ENCODE results near the gene SUMO2. TPM values are rescaled to one million over a fixed set of nuclear protein-coding genes. Genes with fewer than 3 reads are reported as not detected.

SUMO2 gene
- polyA plus RNA-seq, 1 donor (not counting 4 experiments of a cell fraction or from before 2014, with no cell fraction given), result 393 TPM

GRCh38 chr17:75181608-75182318, 996 bp downstream of the SUMO2 start:
- peaks cover 12% of the 10 kb centered on the region for H4K20me1 ChIP-seq (ENCODE audit: control insufficient read depth, extremely low read depth, insufficient read depth, low read length)
- DNase-seq (ENCODE audit: low read depth, low spot score) (no peak), FAIRE-seq (no peak)
- peak overlapping the region; percentile 70 to 95 (median 88) for H3K4me3 ChIP-seq (ENCODE audit: control insufficient read depth in 2 of 3, extremely low read depth in 1 of 3, insufficient read depth in 2 of 3, low read depth in 1 of 3, low read length in 3 of 3)
- H3K79me2 ChIP-seq (ENCODE audit: control insufficient read depth, insufficient read depth, low read length), result peaks cover 57% of the 10 kb centered on the region
- H3K27me3 ChIP-seq (ENCODE audit: control insufficient read depth, extremely low read depth, insufficient read depth, low read length), result no peaks in the 10 kb centered on the region
- dilution Hi-C loops (cut with MboI; ENCODE audit: extremely low pct_ligation_motif_present, low sequenced_read_pairs), result no loop called here
- H3K4me2 ChIP-seq (ENCODE audit: control insufficient read depth, extremely low read depth, insufficient read depth, low read depth, low read length), result peak overlapping the region; percentile 97
- H3K9me3 ChIP-seq (ENCODE audit: control insufficient read depth, low read depth, low read length), result no peaks in the 10 kb centered on the region
- peak overlapping the region; percentile 87 for H3K9ac ChIP-seq (ENCODE audit: control insufficient read depth, extremely low read depth, insufficient read depth, low read length)
- H2AFZ ChIP-seq (ENCODE audit: control insufficient read depth, low read length), result no peak overlapping the region
- TF ChIP-seq EZH2 (IDR thresholded peaks at IDR 0.05; ENCODE audit: low read length) (no peak), CTCF (optimal IDR thresholded peaks at IDR 0.05 in 1 of 3, IDR thresholded peaks at IDR 0.05 in 1 of 3, conservative IDR thresholded peaks at IDR 0.05 in 1 of 3; ENCODE audit: extremely low read depth in 1 of 3, insufficient read depth in 2 of 3, low read length in 3 of 3) (no peak)
- peaks cover 5 to 10% of the 10 kb centered on the region in 2 experiments for H3K36me3 ChIP-seq (ENCODE audit: control insufficient read depth in 2 of 2, extremely low read depth in 1 of 2, insufficient read depth in 2 of 2, low read length in 2 of 2)
- H3K27ac ChIP-seq (ENCODE audit: control insufficient read depth, insufficient read depth, low read length), result peak overlapping the region; percentile 85
- peaks cover 2% of the 10 kb centered on the region for H3K4me1 ChIP-seq (ENCODE audit: control insufficient read depth, extremely low read depth, insufficient read depth, low read length)
- H3K9me1 ChIP-seq (ENCODE audit: control insufficient read depth, extremely low read depth, insufficient read depth, low read length), result no peaks in the 10 kb centered on the region

DNA sequence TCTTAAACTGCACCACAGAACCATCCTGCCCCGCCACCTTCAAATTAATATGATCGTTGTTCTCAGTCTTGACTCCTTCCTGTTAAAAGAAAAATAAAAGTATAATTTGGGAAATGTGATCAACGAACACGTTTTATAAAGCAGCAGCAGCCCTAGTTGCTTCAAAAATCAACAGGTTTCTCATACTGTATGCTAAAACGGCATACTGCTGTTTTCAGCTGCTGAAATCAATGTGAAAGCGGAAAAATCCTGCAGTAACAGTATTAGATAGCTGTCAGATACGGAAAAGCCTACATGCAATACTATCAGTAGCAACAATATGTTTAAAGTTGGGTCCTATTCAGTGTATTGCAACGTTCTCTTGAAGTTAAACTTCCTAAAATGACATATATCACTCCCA, 1.6 kb downstream of the SUMO2 start:
- DNase-seq (ENCODE audit: low read depth, low spot score) (no peak), FAIRE-seq (no peak)
- H3K4me3 ChIP-seq (ENCODE audit: control insufficient read depth in 2 of 3, extremely low read depth in 1 of 3, insufficient read depth in 2 of 3, low read depth in 1 of 3, low read length in 3 of 3), result peak overlapping the region; percentile 70 to 95 (median 88)
- no peaks in the 10 kb centered on the region for H3K9me3 ChIP-seq (ENCODE audit: control insufficient read depth, low read depth, low read length)
- H3K27me3 ChIP-seq (ENCODE audit: control insufficient read depth, extremely low read depth, insufficient read depth, low read length), result no peaks in the 10 kb centered on the region
- peaks cover 63% of the 10 kb centered on the region for H3K79me2 ChIP-seq (ENCODE audit: control insufficient read depth, insufficient read depth, low read length)
- no peak for TF ChIP-seq EZH2 (IDR thresholded peaks at IDR 0.05; ENCODE audit: low read length)
- TF ChIP-seq CTCF (optimal IDR thresholded peaks at IDR 0.05 in 1 of 3, IDR thresholded peaks at IDR 0.05 in 1 of 3, conservative IDR thresholded peaks at IDR 0.05 in 1 of 3; ENCODE audit: extremely low read depth in 1 of 3, insufficient read depth in 2 of 3, low read length in 3 of 3), result no peak
- H3K27ac ChIP-seq (ENCODE audit: control insufficient read depth, insufficient read depth, low read length), result peak overlapping the region; percentile 85
- H3K36me3 ChIP-seq (ENCODE audit: control insufficient read depth in 2 of 2, extremely low read depth in 1 of 2, insufficient read depth in 2 of 2, low read length in 2 of 2), result peaks cover 8 to 15% of the 10 kb centered on the region in 2 experiments
- no peak overlapping the region for H2AFZ ChIP-seq (ENCODE audit: control insufficient read depth, low read length)
- peak overlapping the region; percentile 97 for H3K4me2 ChIP-seq (ENCODE audit: control insufficient read depth, extremely low read depth, insufficient read depth, low read depth, low read length)
- peaks cover 12% of the 10 kb centered on the region for H4K20me1 ChIP-seq (ENCODE audit: control insufficient read depth, extremely low read depth, insufficient read depth, low read length)
- H3K9ac ChIP-seq (ENCODE audit: control insufficient read depth, extremely low read depth, insufficient read depth, low read length), result peak overlapping the region; percentile 87
- peaks cover 2% of the 10 kb centered on the region for H3K4me1 ChIP-seq (ENCODE audit: control insufficient read depth, extremely low read depth, insufficient read depth, low read length)
- H3K9me1 ChIP-seq (ENCODE audit: control insufficient read depth, extremely low read depth, insufficient read depth, low read length), result no peaks in the 10 kb centered on the region
- dilution Hi-C loops (cut with MboI; ENCODE audit: extremely low pct_ligation_motif_present, low sequenced_read_pairs), result no loop called here
